ENCODE data around the gene RNFT1.

- no peak for TF ChIP-seq EP300 (IDR thresholded peaks at IDR 0.05)
- TF ChIP-seq POLR2A (IDR thresholded peaks at IDR 0.05) = no peak
Observed at GRCh38 chr17:59972778-59973177, 8.2 kb upstream of the RNFT1 start.

Data from ovary (tissue), 1 donor.